ENCODE measurements around the gene ANXA4. TPM values are rescaled to one million over a fixed set of nuclear protein-coding genes. Genes with fewer than 3 reads are reported as not detected.

ANXA4 gene
- total RNA-seq, 4 donors from 2014 or later: 61.8 to 79.4 (median 73.9) TPM

- no peaks in the 10 kb centered on the region for H3K27me3 ChIP-seq
Measured at GRCh38 chr2:69781321-69782248, 39.7 kb downstream of the ANXA4 start.

GRCh38 chr2:69784228-69784627 is 42.3 kb downstream of the ANXA4 start:
- Histone ChIP-seq H3K27me3 (no peaks in the 10 kb centered on the region), H3K9me3 (no peaks in the 10 kb centered on the region), H3K4me3 (no peak overlapping the region), H3K4me1 (peaks cover 0 to 30% (median 3%) of the 10 kb centered on the region in 4 donors), H3K27ac (no peak overlapping the region), H3K36me3 (peaks cover 0 to 31% (median 0%) of the 10 kb centered on the region in 3 donors)
- 87 to 89% methylated on average over 5 of the region's 5 CpGs for WGBS, 2 donors
- no peak for DNase-seq (ENCODE audit: low spot score in 2 of 2)
- no peak for TF ChIP-seq CTCF (IDR thresholded peaks at IDR 0.05)
- TF ChIP-seq POLR2A (IDR thresholded peaks at IDR 0.05): no peak
- no peak for TF ChIP-seq EP300 (IDR thresholded peaks at IDR 0.05)

More at GRCh38 chr2:69781321-69782248, 39.7 kb downstream of the ANXA4 start:
- H3K27ac ChIP-seq: peak overlapping the region in 1 of 4 donors; percentile 5
- H3K4me3 ChIP-seq: no peak overlapping the region
- H3K36me3 ChIP-seq: peaks cover 0 to 19% (median 0%) of the 10 kb centered on the region in 3 donors
- H3K9me3 ChIP-seq: no peaks in the 10 kb centered on the region
- H3K4me1 ChIP-seq: peaks cover 0 to 27% (median 0%) of the 10 kb centered on the region in 4 donors
- DNase-seq (ENCODE audit: low spot score in 2 of 2): no peak
- TF ChIP-seq POLR2A (IDR thresholded peaks at IDR 0.05) (no peak), EP300 (IDR thresholded peaks at IDR 0.05) (peak in 1 of 2 donors; percentile 66)
- 54 to 60% methylated on average over 5 of the region's 5 CpGs for WGBS, 2 donors

GRCh38 chr2:69785358-69785757 is 43.4 kb downstream of the ANXA4 start:
- Histone ChIP-seq H3K4me1 (peaks cover 0 to 31% (median 12%) of the 10 kb centered on the region in 4 donors), H3K36me3 (peaks cover 0 to 31% (median 0%) of the 10 kb centered on the region in 3 donors), H3K9me3 (no peaks in the 10 kb centered on the region), H3K27ac (peak overlapping the region in 1 of 4 donors; percentile 13), H3K27me3 (no peaks in the 10 kb centered on the region), H3K4me3 (no peak overlapping the region)
- no peak for DNase-seq (ENCODE audit: low spot score in 2 of 2)
- TF ChIP-seq CTCF (IDR thresholded peaks at IDR 0.05) (no peak), EP300 (IDR thresholded peaks at IDR 0.05) (no peak), POLR2A (IDR thresholded peaks at IDR 0.05) (no peak)
- WGBS, 2 donors: 84 to 88% methylated on average over 2 of the region's 2 CpGs

GRCh38 chr2:69786052-69786560 is 44.2 kb downstream of the ANXA4 start:
- peaks cover 0 to 31% (median 18%) of the 10 kb centered on the region in 4 donors for H3K4me1 ChIP-seq
- peak overlapping the region in 2 of 4 donors; percentile 6 to 26 for H3K27ac ChIP-seq
- no peak for DNase-seq (ENCODE audit: low spot score in 2 of 2)
- H3K4me3 ChIP-seq: no peak overlapping the region
- no peaks in the 10 kb centered on the region for H3K9me3 ChIP-seq
- no peaks in the 10 kb centered on the region for H3K27me3 ChIP-seq
- WGBS, 2 donors: 69 to 74% methylated on average over 4 of the region's 4 CpGs
- peaks cover 0 to 31% (median 0%) of the 10 kb centered on the region in 3 donors for H3K36me3 ChIP-seq
- TF ChIP-seq POLR2A (IDR thresholded peaks at IDR 0.05) (no peak), EP300 (IDR thresholded peaks at IDR 0.05) (no peak), CTCF (IDR thresholded peaks at IDR 0.05) (no peak)

GRCh38 chr2:69789175-69789721 is 47.3 kb downstream of the ANXA4 start:
- Histone ChIP-seq H3K9me3 (no peaks in the 10 kb centered on the region), H3K27me3 (no peaks in the 10 kb centered on the region), H3K4me3 (no peak overlapping the region), H3K4me1 (peaks cover 0 to 35% (median 21%) of the 10 kb centered on the region in 4 donors), H3K27ac (peak overlapping the region; percentile 52 to 88 (median 70)), H3K36me3 (peaks cover 0 to 21% (median 0%) of the 10 kb centered on the region in 3 donors)
- no peak for DNase-seq (ENCODE audit: low spot score in 2 of 2)
- 40 to 48% methylated on average over 7 of the region's 7 CpGs for WGBS, 2 donors
- TF ChIP-seq CTCF (IDR thresholded peaks at IDR 0.05): no peak
- TF ChIP-seq POLR2A (IDR thresholded peaks at IDR 0.05): no peak
- no peak for TF ChIP-seq EP300 (IDR thresholded peaks at IDR 0.05)

Measured in tibial nerve (tissue), 4 donors.